HG03045 (cell line): Measurements from ENCODE around the gene CSNK1G1.
A peak's percentile ranks its signal among the peaks of the same experiment; 100 is the strongest.

Experiments used
- ATAC-seq: cut with Tn5 transposase; IDR thresholded peaks from one replicate; pipeline ENCODE4 v1.9.1; 2021; ENCODE audit warnings: mild to moderate bottlenecking, moderate library complexity; ENCODE audit not compliant: unreplicated experiment

CSNK1G1 gene

GRCh38 chr15:64157599-64158125 is 198.3 kb downstream of the CSNK1G1 start:
- no peak for ATAC-seq

GRCh38 chr15:64156652-64157331 is 199.2 kb downstream of the CSNK1G1 start:
- no peak for ATAC-seq

GRCh38 chr15:64155802-64156651 is 199.9 kb downstream of the CSNK1G1 start:
- ATAC-seq: no peak

GRCh38 chr15:64153480-64154367 is 202.2 kb downstream of the CSNK1G1 start:
- ATAC-seq: peak; percentile 59

- ATAC-seq: peak; percentile 20
These were observed 203.2 kb downstream of the CSNK1G1 start for GRCh38 chr15:64152507-64153387.

- ATAC-seq: peak; percentile 18
These were observed 204.1 kb downstream of the CSNK1G1 start, which contains the start of gene SNX22 for GRCh38 chr15:64151727-64152506. SNX22 (plus strand) TSS chr15:64151731; CDS start chr15:64151776, 45 bp downstream.

- no peak for ATAC-seq
These were observed 205.9 kb downstream of the CSNK1G1 start for GRCh38 chr15:64149893-64150578.

- ATAC-seq: no peak
These were observed 206.5 kb downstream of the CSNK1G1 start for GRCh38 chr15:64149424-64149823.

GRCh38 chr15:64148581-64148980 is 207.4 kb downstream of the CSNK1G1 start:
- no peak for ATAC-seq

GRCh38 chr15:64148168-64148567 is 207.8 kb downstream of the CSNK1G1 start:
- ATAC-seq: no peak

GRCh38 chr15:64146885-64147681 is 208.9 kb downstream of the CSNK1G1 start:
- ATAC-seq: no peak

- no peak for ATAC-seq
These were observed 209.5 kb downstream of the CSNK1G1 start for GRCh38 chr15:64146520-64146884.

GRCh38 chr15:64146041-64146440 is 209.9 kb downstream of the CSNK1G1 start:
- no peak for ATAC-seq

- peak; percentile 56 for ATAC-seq
These were observed 211.2 kb downstream of the CSNK1G1 start for GRCh38 chr15:64144565-64145281.

GRCh38 chr15:64144192-64144564 is 211.8 kb downstream of the CSNK1G1 start:
- no peak for ATAC-seq

- ATAC-seq: no peak
These were observed 212.7 kb downstream of the CSNK1G1 start for GRCh38 chr15:64143276-64143675.
